Caki2 (cell line): ENCODE data around the gene ATG10. TPM values are rescaled to one million over a fixed set of nuclear protein-coding genes. Genes with fewer than 3 reads are reported as not detected.

Experiments
- DNase-seq: peaks from one replicate; pipeline ENCODE4 v3.0.0-alpha.2; 2015; ENCODE audit warnings: low read depth
- in situ Hi-C: cut with HindIII; loops from 2 replicates; pipeline ENCODE4 v1.10.0; 2016; ENCODE audit warnings: low sequenced_read_pairs, low pct_unique_long_range_greater_than_20kb, mixed read lengths
- total RNA-seq: library from RNA; depleted of rRNA; stranded (reverse); fragments of >200 nt; shearing (Covaris generic); gene quantifications from 2 replicates; pipeline ENCODE4 v1.2.3, GENCODE V29; 2014; ENCODE audit warnings: low replicate concordance

ATG10 gene
- total RNA-seq, 1 experiment from 2014 or later, result 26.8 TPM

DNA sequence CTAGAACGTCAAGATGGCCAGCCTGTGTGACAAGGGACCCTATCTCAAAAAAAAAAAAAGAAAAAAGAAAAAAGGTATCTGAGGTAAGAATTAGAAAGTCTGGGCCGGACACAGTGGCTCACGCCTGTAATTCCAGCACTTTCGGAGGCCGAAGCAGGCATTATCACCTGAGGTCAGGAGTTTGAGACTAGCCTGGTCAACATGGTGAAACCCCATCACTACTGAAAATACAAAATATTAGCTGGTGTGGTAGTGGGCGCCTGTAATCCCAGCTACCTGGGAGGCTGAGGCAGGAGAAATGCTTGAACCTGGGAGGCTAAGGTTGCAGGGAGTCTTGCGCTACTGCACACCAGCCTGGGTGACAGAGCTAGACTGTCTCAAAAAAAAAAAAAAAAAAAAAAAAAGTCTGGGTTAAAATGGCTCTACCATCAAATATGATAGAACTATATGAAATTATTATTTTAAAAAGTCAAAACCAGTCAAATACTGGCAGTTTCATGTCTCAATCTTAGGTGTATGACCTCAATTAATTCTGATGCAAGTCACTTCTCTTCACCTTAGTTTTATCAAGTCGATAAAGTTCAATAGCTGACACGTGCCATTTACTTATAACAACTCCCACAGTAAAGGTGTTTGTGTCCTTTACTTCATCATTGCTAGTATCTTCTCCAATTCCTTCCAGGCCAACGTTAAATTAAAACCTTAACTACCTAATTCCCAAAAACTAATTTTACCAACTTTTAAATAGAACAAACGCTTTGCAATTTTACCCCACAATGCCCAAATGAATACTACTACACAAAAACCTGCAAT lies 305.2 kb downstream of the ATG10 start:
- no peak for DNase-seq
- in situ Hi-C loops, result no loop called here

DNA sequence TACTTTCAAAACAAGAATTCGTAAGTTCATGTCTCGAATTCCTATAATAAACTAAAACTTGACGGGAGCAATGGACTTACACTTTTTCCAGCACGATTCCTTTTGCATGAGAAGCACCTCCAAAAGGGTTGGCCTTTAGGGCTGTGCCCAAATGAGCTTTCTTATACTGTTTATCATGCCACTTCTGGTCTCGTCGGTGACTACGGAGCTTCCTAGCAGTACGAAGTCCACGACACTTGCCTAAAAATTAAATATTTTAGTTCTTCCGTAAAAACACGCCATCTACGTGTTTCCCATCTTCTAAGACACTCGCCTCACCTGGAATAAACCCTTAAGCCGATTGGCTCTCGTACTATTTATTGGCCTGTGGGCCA lies 305.8 kb downstream of the ATG10 start:
- in situ Hi-C loops, result no loop called here
- DNase-seq, result no peak

DNA sequence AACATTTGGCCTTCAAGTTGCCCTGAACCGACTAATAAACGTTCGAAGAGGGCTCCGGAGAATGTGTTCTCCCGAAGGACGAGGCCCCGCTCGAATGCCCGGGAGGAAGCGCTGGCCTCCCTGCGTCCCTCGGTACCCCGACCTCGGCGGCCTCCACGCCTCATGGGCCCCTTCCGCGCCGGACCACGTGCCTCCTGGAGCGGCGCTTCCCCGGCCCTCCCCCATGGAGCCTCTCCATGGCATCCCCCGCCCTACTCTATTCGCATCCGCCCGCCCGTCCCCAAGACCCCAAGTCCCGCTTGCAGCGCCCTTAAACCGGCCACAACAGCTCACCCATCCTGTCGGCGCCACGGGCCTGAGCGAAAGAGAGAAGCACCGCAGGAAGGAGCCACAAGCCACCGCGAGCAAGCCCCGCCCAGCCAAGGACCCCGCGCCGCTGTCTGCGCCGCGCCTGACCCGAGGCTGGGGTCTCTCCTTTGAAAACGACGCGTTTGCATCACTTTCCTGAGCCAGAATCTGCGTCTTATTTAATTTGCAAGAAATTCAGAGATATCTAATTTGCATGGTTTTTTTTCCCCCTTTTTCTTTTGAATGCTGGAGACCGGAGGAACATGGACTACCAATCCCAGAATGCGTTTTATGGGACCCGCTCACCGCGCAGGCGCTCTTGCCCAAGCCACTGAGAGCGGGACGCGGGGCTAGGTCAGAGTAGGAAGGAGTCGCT lies 306.3 kb downstream of the ATG10 start, which contains the start of gene RPS23:
RPS23 (minus strand) TSS at position 368 of the 724 bp plus-strand sequence; CDS start at position 337, 31 bp downstream.
- in situ Hi-C loops, result no loop called here
- DNase-seq, result peak; percentile 90

DNA sequence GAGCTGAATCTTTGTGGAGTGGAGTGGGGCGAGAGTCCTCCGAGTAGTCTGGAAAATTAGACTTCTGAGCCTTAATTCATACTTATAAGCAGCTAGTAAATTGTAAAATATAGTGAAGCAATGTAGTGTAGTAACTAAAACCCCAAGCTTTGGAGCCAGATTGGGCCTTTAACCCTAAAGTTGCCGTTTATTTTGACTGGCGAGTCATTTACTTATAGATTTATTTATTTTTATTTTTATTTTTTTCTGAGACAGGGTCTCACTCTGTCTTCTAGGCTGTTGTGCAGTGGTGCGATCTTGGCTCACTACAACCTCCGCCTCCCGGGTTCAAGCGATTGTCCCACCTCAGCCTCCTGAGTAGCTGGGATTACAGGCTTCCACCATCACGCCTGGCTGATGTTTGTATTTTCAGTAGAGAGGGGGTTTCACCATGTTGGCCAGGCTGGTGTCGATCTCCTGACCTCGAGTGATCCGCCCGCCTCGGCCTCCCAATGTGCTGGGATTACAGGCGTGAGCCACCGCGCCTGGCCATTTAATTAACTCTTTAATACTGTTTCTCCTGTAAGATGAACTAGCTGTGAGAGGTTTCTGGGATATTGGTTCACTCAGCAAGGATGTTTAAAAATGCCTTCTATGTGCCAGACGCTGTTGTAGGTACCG lies 307.0 kb downstream of the ATG10 start:
- in situ Hi-C loops, result no loop called here
- DNase-seq, result no peak

DNA sequence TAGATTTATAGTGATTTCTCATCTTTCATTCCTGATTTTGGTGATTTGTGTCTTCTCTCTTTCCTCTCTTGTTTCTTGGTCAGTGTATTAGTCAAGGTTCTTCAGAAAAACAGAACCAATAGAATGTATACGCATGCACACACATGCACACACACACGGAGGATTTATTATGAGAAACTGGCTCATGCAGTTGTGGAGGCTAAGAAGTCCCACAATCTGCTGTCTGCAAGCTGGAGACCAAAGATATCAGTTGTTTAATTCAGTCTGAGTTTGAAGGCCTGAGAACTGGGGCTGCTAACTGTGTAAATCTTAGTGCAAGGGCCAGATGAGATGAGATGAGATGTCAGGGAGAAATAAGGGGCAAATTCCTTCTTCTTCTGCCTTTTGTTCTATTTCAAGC lies 312.1 kb downstream of the ATG10 start:
- no peak for DNase-seq
- in situ Hi-C loops, result no loop called here

DNA sequence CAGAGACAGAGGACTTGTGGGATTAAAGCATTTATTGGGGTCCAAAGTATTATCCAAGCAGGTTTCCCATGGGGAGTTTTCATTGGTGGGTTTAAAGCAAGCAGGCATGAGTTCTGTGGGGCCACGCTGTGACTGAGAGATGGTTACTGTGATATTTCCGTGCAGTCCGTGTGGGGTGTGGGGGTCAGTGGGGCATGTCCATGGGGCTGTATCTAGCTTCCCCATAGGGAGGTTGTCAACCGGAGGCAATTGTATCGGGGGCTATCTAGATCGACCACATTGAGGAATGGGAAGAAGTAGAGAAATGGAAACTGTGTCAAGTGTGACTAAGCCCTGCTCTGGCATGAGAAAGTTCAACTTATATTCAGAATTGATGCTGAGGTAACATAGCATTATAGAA lies 313.4 kb downstream of the ATG10 start:
- DNase-seq, result no peak
- in situ Hi-C loops, result no loop called here

DNA sequence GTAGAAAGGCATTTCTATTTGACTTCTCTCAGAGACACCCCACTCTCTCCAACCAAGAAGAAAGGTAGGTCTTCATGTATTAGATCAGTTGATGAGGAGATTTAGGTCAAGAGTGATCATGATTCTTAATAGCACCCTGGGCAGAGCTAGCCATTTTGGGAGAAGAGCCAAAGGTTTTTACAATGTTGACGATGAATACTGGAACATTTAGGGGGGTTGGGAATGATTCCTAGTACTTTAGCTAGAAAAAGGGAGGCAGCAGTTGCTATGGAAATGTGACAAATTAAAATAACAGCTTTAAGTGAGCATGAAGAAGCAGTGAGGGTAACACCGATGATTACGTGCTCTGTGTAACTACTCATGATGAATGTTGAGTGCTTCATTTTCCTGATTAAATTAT lies 315.8 kb downstream of the ATG10 start:
- DNase-seq, result no peak
- in situ Hi-C loops, result no loop called here

DNA sequence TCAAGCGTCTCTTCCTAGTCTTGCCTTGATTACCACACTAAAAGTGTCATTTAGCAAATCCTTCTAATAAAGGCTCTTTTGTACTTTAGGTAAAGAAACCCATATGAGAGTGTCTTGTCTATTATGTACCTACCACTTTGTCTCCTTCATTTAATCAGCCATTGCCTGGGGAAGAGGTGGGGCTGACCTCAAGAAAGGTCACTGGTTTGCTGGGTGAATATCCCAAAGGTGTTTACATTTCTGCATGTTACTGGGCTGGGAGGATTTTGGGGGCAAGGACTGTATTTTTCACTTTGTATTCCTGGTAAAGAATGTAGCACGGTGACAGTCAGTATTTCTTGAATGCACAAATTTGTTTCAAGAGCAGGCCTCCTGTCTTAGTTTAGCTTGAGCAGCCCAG lies 318.2 kb downstream of the ATG10 start:
- in situ Hi-C loops, result no loop called here
- DNase-seq, result no peak

DNA sequence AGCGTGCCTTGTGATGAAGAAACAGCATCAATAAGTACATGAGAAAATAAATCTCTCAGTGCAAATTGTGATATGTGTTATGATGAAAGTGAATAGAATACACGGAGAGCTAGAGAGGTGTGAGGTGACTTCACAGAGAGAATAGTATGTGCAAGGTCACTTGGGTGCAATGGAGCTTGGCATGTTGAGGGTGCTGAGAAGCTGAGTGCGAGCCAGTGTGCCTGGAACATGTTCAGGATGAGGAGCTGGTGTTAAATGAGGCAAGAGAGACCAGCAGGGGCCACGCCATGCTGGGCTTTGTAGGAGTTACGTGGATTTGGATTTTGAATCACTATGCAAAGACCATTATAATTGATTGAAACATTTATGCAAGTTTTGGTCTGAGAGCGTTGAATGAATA lies 319.1 kb downstream of the ATG10 start:
- in situ Hi-C loops, result no loop called here
- no peak for DNase-seq

DNA sequence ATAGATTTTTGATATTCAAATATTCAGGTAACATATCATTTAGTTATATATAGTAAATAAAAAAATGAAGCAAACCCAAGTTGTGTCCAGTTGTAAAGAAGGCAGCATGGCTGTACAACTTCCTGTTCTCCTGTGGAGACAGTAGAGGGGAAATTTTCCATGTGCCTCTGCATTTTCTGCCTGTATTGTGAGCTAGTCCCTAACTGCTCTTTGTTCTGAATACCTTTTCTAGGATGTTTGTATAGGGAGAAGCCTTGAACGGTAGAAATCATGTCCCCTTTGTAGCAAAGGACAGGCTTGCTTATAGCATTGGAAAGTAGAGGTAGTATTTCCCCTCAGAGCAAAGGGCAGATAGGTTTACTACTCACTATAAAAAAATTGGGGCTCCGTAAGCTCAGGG lies 319.6 kb downstream of the ATG10 start:
- DNase-seq, result no peak
- in situ Hi-C loops, result no loop called here

DNA sequence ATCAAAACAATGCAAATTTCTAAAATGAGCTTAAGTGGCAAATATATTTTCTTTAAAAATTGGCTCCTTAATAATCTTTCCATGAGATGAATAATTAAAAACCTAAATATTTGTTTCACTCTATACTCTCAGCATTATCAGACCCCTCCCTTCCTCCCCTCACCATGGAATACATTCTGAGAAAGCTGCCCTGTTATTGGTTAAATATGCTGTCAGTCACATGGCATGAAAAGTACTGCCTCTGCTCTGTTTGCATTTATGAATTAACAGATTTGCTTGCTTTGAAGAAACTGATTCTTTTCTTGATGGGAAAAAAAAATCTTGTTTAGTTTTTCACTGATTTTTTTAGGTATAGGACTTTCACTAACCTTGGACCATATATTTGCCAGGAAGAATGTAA lies 323.3 kb downstream of the ATG10 start:
- in situ Hi-C loops, result no loop called here
- DNase-seq, result no peak

DNA sequence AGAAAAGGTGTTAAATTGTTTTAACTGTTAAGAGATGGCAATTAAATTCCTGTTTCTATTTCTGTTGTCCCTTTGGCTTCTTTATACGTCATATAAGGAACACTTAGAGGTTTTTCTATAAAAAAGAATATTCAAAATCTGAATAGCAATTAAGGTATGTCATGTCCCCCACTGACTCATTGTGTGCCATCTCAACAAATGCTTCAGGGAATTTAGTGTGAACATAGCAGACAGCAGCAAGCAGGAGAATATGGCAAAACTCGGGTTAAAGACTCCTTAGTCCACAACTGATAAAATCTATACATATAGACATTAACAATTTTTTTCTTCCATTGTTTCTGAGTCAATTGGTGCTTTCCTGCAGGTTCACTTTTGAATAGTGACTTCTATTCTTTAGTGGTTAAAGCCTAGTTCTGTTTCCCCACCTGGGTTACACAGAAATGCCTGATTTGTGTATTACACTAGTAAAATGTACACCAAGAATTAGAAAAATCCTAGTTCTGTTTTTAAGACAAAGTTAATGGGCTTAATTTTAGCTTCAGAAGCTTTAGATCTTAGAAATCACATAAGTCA lies 324.2 kb downstream of the ATG10 start:
- in situ Hi-C loops, result no loop called here
- no peak for DNase-seq

DNA sequence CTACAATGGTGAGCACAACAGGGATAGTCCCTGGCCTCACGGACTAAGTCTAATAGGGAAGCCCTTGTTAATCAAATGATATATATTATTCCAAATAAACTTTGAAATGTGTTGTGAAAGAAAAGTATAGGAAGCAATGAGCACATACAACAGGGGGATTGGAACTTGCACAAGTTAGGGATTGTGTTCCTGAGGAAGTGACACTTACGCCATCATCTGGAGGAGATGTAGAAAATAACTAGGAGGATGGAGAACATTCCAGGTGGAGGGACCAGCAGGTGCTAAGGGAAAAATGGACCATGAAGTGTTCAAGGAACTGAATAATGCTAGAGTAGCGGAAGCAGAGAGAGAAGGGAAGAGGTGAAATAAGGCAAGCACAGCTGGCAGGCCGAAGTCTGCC lies 325.1 kb downstream of the ATG10 start:
- in situ Hi-C loops, result no loop called here
- DNase-seq, result no peak

DNA sequence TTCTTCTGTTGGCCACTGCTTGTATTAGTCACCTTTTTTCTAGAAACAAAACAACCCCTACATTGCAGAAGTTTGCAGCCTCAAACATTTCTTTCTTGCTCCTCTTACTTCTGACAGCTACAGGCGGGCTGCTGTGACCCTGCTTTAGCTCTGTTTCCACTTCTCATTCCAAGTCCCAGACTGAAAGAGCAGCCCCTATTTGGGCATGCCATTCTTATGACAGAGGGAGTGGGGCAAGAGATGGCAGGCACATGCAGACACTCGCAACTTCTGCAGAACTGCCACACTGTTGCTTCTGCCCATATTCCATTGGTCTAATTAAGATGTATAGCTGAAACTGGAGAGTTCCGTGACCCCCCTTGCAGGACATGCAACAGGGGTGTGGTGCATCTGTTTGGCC lies 325.9 kb downstream of the ATG10 start:
- no peak for DNase-seq
- in situ Hi-C loops, result no loop called here

DNA sequence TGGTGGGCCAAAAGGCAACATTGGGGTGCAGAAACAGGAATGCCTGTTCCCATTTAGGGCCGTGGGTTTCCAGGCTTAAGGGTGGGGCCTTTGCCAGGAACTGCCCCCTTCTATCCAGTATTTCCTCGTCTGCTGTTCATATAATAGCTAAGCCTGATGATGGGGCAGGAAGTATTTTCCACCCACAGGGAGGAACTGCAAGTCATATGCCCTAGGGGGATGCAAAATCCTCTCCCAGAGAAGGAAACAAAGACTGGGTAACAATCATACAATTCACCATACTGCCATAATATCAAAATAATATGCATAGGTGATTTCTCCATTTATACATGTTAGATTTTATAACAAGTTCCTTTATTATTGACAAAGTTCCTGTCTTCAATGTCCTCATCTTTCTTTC lies 326.8 kb downstream of the ATG10 start:
- DNase-seq, result no peak

DNA sequence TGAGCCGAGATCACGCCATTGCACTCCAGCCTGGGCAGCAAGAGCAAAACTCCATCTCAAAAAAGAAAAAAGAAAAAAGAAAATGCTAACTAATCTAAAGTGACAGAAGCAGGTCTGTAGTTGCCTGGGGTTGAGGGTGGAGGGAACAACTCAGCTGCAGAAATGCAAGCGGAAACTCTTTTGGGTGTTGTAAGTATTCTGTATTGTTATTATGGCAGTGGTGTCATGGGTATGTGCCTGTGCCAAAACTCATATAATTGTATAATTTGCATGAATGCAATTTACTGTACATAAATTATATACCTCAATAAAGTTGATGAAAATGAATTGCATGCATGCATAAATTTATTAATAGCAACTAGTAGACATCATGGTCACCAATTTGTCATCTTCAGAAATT lies 329.4 kb downstream of the ATG10 start:
- DNase-seq, result no peak
- in situ Hi-C loops, result no loop called here

More for the DNA sequence above, 326.8 kb downstream of the ATG10 start:
- in situ Hi-C loops, result no loop called here
